NK-92 treated with Interleukin-12 subunit alpha and Interleukin-12 subunit beta, amount 100 ng/mL, for 24 hours (cell line): ENCODE measurements around the gene TAF6.

Source experiments
- DNase-seq: peaks from one replicate; lab custom pipeline; 2025; lab: John Stamatoyannopoulos, UW

Gene TAF6

DNA sequence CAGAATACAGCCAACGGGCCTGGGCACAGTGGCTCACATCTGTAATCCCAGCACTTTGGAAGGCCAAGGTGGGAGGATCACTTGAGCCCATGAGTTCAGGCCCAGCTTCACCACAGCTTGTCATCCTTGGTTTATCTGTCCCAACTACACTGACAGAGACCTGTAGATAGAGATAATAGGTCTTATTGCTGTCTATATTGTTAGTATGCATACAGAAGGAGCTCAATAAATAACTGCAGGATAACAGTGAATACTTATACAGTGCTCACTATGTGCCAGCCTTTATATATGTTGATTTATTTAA is 1.5 kb upstream of the TAF6 start:
- no peak for DNase-seq

DNA sequence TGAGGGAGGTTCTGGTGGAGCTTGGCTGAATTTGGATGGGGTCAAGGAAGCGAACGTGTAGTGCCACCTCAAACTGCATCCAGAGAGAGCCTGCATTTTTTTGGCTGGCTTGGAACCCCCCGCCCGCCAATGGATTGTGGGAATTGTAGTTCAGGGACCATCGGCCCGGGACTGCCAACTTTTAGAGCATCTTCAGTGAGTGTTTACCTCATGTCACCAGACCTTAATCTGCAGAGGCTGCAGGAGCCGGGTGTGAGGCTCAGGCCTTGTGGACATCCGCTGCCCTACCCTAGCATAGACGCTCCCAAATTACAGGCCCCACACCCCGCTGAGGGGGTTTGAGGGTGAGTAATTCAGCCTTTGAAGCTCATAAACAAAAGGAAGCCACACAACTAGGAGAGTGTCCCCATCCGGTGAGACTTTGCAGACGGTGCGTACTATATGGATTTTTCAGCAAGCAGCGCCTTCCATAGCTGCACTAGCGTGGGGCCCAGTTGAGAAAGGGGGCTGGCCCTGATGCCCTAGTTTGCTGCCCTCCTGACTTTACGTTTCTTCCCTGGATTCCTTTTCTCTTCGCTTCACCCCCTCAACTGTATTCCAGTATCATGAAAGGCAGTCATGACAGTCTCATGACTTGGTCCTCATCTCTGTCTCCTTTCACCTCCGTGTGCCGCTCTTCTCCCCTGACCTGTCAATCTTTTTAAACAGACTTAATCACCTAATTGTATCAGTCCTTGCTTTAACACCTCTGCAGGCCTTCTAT is 993 bp upstream of the TAF6 start:
- DNase-seq: no peak

GRCh38 chr7:100118388-100119071 is 628 bp downstream of the TAF6 start:
- no peak for DNase-seq

DNA sequence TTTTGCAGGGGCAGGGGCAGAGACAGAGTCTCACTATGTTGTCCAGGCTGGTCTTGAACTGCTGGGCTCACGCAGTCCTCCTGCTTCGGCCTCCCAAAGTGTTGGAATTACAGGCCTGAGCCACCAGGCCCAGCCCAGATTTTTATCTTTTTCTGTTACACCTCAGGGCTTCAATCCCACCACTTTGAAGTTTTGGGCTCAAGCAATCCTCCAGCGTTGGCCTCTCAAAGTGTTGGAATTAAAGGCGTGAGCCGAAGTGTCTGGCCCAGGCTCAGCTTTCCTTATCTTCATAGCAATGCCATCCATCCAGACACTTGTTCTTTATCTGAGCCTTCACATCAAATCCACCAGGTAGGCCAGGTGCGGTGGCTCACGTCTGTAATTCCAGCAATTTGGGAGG is 4.1 kb downstream of the TAF6 start:
- DNase-seq: no peak

GRCh38 chr7:100111914-100112313 is 7.2 kb downstream of the TAF6 start:
- no peak for DNase-seq

DNA sequence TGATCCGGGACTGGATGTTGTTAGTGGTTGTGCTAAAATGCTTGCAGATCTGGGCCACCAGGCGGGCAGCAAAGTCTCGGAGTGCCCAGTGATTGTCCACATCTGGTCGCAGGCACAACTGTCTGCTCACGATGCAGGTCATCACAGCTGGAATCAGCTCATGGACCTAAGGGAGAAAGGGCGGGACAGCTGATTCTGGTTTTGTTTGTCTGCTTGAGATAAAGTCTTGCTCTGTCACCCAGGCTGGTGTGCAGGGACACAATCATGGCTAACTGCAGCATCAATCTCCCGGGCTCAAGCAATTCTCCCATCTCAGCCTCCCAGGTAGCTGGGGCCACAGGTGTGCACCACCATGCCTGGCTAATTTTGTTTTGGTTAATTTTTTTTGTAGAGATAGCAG is 8.0 kb downstream of the TAF6 start:
- no peak for DNase-seq

- no peak for DNase-seq
Measured at GRCh38 chr7:100109521-100110163, 9.5 kb downstream of the TAF6 start.

DNA sequence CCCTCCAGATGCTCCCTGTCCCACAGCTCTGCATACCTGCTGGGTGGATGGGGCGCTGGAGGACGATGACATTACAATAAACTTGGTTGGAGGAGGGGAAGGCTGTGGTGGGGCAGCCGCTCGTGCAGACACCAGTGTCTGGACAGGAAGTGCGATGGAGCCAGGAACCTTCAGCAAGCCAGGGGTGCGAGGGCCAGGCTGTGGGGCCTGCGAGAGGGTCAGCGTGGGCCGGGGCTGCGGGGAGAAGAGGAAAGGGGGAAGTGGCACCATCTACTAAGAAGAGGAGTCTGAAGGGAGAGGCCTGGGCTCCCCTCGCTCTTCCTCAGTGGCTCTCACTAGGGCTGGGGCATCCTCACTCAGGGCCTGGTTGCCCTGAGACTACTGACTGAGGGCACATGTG is 11.3 kb downstream of the TAF6 start:
- DNase-seq: no peak

GRCh38 chr7:100107125-100107737 is 11.9 kb downstream of the TAF6 start:
- DNase-seq: no peak

DNA sequence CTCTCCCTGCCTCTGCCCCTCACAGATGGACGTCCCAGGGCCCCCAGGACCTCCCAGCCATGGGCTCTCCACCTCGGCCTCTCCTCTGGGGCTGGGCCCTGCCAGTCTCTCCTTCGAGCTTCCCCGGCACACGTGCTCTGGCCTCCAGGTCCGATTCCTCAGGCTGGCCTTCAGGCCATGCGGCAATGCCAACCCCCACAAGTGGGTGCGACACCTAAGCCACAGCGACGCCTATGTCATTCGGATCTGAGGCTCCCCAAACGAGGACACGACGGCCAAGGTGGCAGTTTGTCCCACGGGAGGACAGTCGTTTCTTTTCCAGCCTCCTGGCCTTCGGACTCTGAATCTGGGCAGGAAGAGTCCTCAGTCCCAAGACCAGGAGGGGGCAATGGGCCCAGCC is 12.5 kb downstream of the TAF6 start:
- no peak for DNase-seq

DNA sequence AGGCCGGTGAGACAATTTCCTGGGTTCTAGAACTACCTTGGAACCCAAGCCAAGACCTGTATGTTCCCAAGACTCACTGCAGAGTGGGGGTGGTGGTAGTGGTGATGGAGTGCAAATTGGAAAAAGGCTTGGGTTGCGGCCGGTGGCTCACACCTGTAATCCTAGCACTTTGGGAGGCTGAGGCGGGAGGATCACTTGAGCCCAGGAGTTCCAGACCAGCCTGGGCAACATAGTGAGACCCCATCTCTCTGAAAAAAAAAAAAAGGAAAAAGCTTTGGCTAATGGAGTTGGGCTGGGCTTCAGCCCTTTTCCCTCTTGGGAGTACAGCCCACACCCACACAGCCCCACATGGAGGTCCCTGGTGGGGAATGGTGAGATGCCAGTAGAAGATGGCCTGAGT is 13.6 kb downstream of the TAF6 start:
- DNase-seq: no peak

GRCh38 chr7:100102950-100103840 is 16.0 kb downstream of the TAF6 start:
- no peak for DNase-seq

- peak; percentile 100 for DNase-seq
Measured at GRCh38 chr7:100101016-100101862, 17.9 kb downstream of the TAF6 start, which contains the start of the genes AP4M1 and MCM7. Gene AP4M1 (plus strand): TSS chr7:100101643. CDS start chr7:100101715, 72 bp downstream. Gene MCM7 (minus strand): TSS chr7:100101397. CDS start chr7:100101294, 103 bp downstream.

- peak; percentile 82 for DNase-seq
Measured at GRCh38 chr7:100100420-100101015, 18.6 kb downstream of the TAF6 start.

DNA sequence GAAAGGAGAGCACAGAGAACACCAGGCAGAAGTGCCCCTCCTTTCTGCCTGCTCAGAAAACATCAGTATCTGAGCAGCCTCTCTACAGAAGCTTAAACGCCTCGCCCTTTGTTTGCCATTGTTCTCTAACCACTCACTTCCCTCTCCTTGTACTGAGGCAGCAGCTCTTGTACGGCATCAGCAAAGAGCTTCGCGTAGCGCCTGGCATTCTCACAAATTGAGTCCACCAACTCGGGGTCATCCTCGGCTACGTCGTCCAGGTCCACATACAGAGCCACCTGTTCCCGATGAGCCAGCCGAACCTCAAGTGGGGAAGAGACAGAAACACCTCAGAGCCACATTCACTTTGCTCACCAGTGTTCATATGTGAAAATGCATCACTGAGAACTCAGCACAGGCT is 19.7 kb downstream of the TAF6 start:
- DNase-seq: no peak

- no peak for DNase-seq
Measured at GRCh38 chr7:100098913-100099312, 20.2 kb downstream of the TAF6 start.

GRCh38 chr7:100095704-100096103 is 23.5 kb downstream of the TAF6 start:
- DNase-seq: no peak

- DNase-seq: no peak
Measured at GRCh38 chr7:100095289-100095688, 23.9 kb downstream of the TAF6 start.

GRCh38 chr7:100093925-100094486 is 25.2 kb downstream of the TAF6 start:
- DNase-seq: no peak

- no peak for DNase-seq
Measured at GRCh38 chr7:100093498-100093897, 25.7 kb downstream of the TAF6 start.
